ENCODE data around the gene ASH1L.
"Not testable (repeated sequence)": the region's sequence is repeated elsewhere in the genome, so short reads cannot be mapped to it uniquely, and the experiment has no call there.

Gene ASH1L

DNA sequence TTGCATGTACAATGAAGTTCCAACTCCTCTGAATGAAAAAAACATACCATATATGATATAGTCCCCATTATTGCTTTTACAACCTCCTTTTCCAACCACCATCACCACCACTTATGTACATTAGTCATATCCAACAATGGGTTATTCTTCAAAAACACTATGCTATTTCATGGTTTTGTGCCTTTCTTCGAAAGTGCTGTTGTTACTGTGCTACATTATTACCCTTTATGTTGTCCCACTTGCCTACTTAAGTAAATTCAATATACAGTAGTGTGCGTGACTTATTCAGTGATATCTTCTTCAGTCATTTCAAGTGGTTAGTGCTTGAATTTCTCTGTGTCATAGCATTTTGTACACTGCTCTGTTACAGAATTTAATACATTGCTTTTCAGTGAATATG is 105.3 kb downstream of the ASH1L start:
- TF ChIP-seq PPARA (CRISPR knock-in tag; IDR thresholded peaks at IDR 0.05; ENCODE audit: borderline replicate concordance) (no peak), ZFP30 (CRISPR knock-in tag; IDR thresholded peaks at IDR 0.05) (no peak), ZFP3 (CRISPR knock-in tag; IDR thresholded peaks at IDR 0.05) (no peak), ISL1 (CRISPR knock-in tag; IDR thresholded peaks at IDR 0.05) (no peak)
- TF ChIP-seq, protein P1, sequence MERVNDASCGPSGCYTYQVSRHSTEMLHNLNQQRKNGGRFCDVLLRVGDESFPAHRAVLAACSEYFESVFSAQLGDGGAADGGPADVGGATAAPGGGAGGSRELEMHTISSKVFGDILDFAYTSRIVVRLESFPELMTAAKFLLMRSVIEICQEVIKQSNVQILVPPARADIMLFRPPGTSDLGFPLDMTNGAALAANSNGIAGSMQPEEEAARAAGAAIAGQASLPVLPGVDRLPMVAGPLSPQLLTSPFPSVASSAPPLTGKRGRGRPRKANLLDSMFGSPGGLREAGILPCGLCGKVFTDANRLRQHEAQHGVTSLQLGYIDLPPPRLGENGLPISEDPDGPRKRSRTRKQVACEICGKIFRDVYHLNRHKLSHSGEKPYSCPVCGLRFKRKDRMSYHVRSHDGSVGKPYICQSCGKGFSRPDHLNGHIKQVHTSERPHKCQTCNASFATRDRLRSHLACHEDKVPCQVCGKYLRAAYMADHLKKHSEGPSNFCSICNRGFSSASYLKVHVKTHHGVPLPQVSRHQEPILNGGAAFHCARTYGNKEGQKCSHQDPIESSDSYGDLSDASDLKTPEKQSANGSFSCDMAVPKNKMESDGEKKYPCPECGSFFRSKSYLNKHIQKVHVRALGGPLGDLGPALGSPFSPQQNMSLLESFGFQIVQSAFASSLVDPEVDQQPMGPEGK (CRISPR knock-in tag; IDR thresholded peaks at IDR 0.05; ENCODE audit: borderline replicate concordance): no peak
- ATAC-seq: no peak

DNA sequence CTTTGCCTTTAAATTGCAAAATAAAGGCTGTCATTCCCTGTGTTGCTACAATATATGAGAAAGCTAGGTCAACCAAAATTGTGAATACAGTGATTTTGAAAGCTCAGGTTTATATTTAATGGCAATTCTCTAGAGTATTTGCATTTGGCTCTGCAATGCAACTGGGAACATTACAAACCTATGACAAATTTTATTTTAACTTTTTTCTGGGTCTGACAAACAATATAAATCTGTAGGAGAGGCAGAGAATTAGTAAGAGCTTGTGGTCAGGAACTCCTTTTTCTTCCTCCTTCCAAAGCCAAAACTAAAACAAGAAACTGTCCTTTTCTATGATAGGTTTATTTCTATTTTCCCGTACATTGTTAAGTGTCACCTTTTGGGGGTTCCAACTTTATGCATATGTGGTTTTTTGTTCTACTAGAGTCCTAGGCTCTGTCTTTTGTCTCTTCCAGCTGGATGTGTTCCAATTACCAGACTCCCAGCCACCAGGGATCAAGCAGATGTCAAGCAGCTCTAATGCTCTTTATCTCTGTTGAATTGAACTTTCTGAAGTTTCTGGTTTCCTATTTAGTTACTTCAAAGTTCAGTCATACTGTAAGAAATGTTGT is 106.9 kb downstream of the ASH1L start:
- no peak for TF ChIP-seq CSDC2 (CRISPR knock-in tag; IDR thresholded peaks at IDR 0.05)
- TF ChIP-seq, protein P2, sequence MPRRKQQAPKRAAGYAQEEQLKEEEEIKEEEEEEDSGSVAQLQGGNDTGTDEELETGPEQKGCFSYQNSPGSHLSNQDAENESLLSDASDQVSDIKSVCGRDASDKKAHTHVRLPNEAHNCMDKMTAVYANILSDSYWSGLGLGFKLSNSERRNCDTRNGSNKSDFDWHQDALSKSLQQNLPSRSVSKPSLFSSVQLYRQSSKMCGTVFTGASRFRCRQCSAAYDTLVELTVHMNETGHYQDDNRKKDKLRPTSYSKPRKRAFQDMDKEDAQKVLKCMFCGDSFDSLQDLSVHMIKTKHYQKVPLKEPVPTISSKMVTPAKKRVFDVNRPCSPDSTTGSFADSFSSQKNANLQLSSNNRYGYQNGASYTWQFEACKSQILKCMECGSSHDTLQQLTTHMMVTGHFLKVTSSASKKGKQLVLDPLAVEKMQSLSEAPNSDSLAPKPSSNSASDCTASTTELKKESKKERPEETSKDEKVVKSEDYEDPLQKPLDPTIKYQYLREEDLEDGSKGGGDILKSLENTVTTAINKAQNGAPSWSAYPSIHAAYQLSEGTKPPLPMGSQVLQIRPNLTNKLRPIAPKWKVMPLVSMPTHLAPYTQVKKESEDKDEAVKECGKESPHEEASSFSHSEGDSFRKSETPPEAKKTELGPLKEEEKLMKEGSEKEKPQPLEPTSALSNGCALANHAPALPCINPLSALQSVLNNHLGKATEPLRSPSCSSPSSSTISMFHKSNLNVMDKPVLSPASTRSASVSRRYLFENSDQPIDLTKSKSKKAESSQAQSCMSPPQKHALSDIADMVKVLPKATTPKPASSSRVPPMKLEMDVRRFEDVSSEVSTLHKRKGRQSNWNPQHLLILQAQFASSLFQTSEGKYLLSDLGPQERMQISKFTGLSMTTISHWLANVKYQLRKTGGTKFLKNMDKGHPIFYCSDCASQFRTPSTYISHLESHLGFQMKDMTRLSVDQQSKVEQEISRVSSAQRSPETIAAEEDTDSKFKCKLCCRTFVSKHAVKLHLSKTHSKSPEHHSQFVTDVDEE (CRISPR knock-in tag; IDR thresholded peaks at IDR 0.05): peak; percentile 40; the same call in 1 of the 2 replicates
- ATAC-seq: peak; percentile 84

DNA sequence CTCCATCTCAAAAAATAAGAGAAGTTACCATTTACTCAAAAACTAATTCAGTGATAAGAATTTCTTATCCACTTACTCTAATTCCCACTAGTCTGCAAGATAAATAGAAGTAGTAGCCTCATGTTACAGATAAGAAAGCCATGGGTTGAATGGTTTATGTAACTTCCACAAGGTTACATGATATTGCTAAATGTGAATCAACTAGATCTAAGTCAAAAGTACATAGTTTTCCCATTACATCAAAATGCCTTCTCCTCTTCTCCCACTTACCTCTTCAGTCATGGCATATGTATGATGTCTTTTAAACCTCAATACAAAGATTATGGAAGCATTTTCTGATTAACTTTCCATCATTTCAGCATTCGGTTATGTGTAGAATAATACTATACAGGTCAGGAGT is 108.5 kb downstream of the ASH1L start:
- no peak for ATAC-seq
- peak; percentile 62; the same call in 1 of the 2 replicates for TF ChIP-seq ISL1 (CRISPR knock-in tag; IDR thresholded peaks at IDR 0.05)
- no peak for TF ChIP-seq TOX (CRISPR knock-in tag; IDR thresholded peaks at IDR 0.05; ENCODE audit: borderline replicate concordance)

DNA sequence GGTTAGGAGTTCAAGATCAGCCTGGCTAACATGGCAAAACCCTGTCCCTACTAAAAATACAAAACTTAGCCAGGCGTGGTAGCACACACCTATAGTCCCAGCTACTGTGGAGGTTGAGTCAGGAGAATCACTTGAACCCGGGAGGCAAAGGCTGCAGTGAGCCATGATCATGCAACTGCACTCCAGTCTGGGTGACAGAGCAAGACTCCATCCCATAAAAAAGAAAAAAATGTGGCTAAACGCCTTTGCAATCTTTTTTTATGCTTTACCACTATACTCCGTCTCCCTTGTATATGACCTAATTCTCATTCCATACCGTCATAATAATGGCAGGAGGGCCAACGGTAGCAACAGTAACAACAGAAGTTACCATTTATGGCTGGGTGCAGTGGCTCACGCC is 109.5 kb downstream of the ASH1L start:
- no peak for TF ChIP-seq ESRRG (CRISPR knock-in tag; IDR thresholded peaks at IDR 0.05)
- TF ChIP-seq RARB (CRISPR knock-in tag; IDR thresholded peaks at IDR 0.05): no peak
- TF ChIP-seq BACH2 (CRISPR knock-in tag; IDR thresholded peaks at IDR 0.05; ENCODE audit: borderline replicate concordance): no peak
- TF ChIP-seq ZNF70 (CRISPR knock-in tag; IDR thresholded peaks at IDR 0.05): no peak
- TF ChIP-seq ZFP3 (CRISPR knock-in tag; IDR thresholded peaks at IDR 0.05): no peak
- no peak for TF ChIP-seq TCF4 (CRISPR knock-in tag; IDR thresholded peaks at IDR 0.05; ENCODE audit: borderline replicate concordance)
- TF ChIP-seq, protein P1 (CRISPR knock-in tag; IDR thresholded peaks at IDR 0.05; ENCODE audit: borderline replicate concordance): no peak
- no peak for ATAC-seq

DNA sequence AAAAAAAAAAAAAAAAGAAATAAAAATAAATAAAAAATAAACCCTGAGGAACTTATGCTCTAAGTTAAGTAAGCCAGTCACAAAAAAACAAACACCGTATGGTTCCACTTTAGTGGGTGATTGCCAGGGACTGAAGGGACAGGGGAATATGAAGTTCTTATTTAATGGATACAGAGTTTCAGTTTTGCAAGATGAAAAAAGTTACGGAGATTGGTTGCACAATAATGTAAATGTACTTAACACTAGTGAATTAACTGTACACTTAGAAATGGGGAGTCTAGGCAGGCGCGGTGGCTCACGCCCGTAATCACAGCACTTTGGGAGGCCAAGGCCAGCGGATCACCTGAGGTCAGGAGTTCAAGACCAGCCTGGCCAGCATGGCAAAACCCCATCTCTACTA is 111.4 kb downstream of the ASH1L start:
- no peak for TF ChIP-seq ZFP3 (CRISPR knock-in tag; IDR thresholded peaks at IDR 0.05)
- ATAC-seq: no peak

DNA sequence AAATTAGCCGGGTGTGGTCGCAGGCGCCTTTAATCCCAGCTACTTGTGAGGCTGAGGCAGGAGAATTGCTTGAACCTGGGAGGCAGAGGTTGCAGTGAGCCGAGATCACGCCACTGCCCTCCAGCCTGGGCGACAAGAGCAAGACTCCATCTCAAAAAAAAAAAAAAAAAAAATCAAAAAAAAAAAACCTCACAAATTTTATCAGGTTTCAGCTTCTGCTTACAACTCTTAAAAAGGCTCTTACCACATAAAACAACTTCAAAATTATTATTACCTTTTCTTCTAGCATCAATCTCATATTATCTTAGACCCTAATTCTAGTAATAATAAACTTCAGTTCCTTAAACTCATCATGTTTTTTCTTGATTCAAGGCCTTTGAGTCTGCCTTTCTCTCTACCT is 120.2 kb downstream of the ASH1L start:
- ATAC-seq: not testable (repeated sequence)

DNA sequence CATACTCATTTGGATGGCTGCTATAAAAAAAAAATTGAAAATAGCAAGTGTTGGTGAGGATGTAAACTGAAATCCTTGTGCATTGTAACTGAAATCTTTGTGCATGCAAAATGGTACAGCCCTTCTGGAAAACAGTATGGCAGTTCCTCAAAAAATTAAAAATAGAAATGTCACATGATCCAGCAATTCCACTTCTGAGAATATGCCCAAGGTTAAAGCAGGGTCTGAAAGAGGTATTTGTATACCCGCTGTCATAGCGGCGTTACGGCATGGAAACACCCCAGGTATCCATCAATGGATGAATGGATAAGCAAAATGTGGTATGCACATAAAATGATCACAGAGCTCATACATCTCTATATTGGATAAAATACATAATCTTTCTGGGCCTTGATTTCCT is 125.2 kb downstream of the ASH1L start:
- no peak for ATAC-seq
- TF ChIP-seq ZFP30 (CRISPR knock-in tag; IDR thresholded peaks at IDR 0.05): no peak
- TF ChIP-seq ZC3H10 (CRISPR knock-in tag; IDR thresholded peaks at IDR 0.05): no peak
- no peak for TF ChIP-seq CSDC2 (CRISPR knock-in tag; IDR thresholded peaks at IDR 0.05)
- no peak for TF ChIP-seq ESRRG (CRISPR knock-in tag; IDR thresholded peaks at IDR 0.05)
- TF ChIP-seq ZFP3 (CRISPR knock-in tag; IDR thresholded peaks at IDR 0.05): no peak
- TF ChIP-seq ZNF565 (CRISPR knock-in tag; conservative IDR thresholded peaks at IDR 0.05; ENCODE audit: low read depth): no peak
- TF ChIP-seq ISL1 (CRISPR knock-in tag; IDR thresholded peaks at IDR 0.05): no peak
- TF ChIP-seq, protein P1 (CRISPR knock-in tag; IDR thresholded peaks at IDR 0.05; ENCODE audit: borderline replicate concordance): no peak
- no peak for TF ChIP-seq GLIS3 (CRISPR knock-in tag; IDR thresholded peaks at IDR 0.05)
- TF ChIP-seq, protein P2 (CRISPR knock-in tag; IDR thresholded peaks at IDR 0.05): no peak
- TF ChIP-seq, protein P3, sequence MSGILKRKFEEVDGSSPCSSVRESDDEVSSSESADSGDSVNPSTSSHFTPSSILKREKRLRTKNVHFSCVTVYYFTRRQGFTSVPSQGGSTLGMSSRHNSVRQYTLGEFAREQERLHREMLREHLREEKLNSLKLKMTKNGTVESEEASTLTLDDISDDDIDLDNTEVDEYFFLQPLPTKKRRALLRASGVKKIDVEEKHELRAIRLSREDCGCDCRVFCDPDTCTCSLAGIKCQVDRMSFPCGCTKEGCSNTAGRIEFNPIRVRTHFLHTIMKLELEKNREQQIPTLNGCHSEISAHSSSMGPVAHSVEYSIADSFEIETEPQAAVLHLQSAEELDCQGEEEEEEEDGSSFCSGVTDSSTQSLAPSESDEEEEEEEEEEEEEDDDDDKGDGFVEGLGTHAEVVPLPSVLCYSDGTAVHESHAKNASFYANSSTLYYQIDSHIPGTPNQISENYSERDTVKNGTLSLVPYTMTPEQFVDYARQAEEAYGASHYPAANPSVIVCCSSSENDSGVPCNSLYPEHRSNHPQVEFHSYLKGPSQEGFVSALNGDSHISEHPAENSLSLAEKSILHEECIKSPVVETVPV (CRISPR knock-in tag; IDR thresholded peaks at IDR 0.05): no peak
- no peak for TF ChIP-seq RARB (CRISPR knock-in tag; IDR thresholded peaks at IDR 0.05)
- TF ChIP-seq BACH2 (CRISPR knock-in tag; IDR thresholded peaks at IDR 0.05; ENCODE audit: borderline replicate concordance): no peak

Measured in SK-N-SH treated with all-trans-retinoic acid at 6 μM for 48 hours (cell line).